Spleen (tissue), 11 donors: Measurements from ENCODE around the gene TMCO4. TPM values are rescaled to one million over a fixed set of nuclear protein-coding genes. Genes with fewer than 3 reads are reported as not detected.

Experiments used
- DNase-seq: peaks from one replicate; pipeline ENCODE4 v3.0.0-alpha.2; 2020
- H3K27ac ChIP-seq, 8 donors: fragments of 200-600 bp; sonication (generic) in 7 of 8; 1 replicate in 4 of 8; 2 replicates in 4 of 8; pipeline versions ENCODE4 v1.5.0 to v1.8.0; 2016 to 2021; ENCODE audit warnings: inconsistent platforms in 4 of 8, mild to moderate bottlenecking in 4 of 8, moderate library complexity in 1 of 8
- H3K27me3 ChIP-seq, 7 donors: fragments of 200-600 bp; sonication (generic) in 6 of 7; replicated peaks in 1 of 7; 1 replicate in 4 of 7; 2 replicates in 3 of 7; pipeline versions ENCODE4 v1.5.0 to v1.8.0; 2016 to 2021; ENCODE audit warnings: inconsistent platforms in 3 of 7, mild to moderate bottlenecking in 1 of 7
- H3K36me3 ChIP-seq, 6 donors: fragments of 200-600 bp; sonication (generic) in 5 of 6; 1 replicate in 4 of 6; 2 replicates in 2 of 6; pipeline versions ENCODE4 v1.5.0 to v1.8.0; 2016 to 2021; ENCODE audit warnings: inconsistent platforms in 2 of 6
- H3K4me1 ChIP-seq, 6 donors: fragments of 200-600 bp; sonication (generic) in 5 of 6; 1 replicate in 3 of 6; 2 replicates in 3 of 6; pipeline versions ENCODE4 v1.5.0 to v1.8.0; 2016 to 2021; ENCODE audit warnings: inconsistent platforms in 3 of 6
- H3K4me3 ChIP-seq, 8 donors: fragments of 200-600 bp; sonication (generic) in 7 of 8; 1 replicate in 4 of 8; 2 replicates in 4 of 8; pipeline versions ENCODE4 v1.5.0 to v1.8.0; 2016 to 2021; ENCODE audit warnings: inconsistent platforms in 4 of 8, mild to moderate bottlenecking in 4 of 8, moderate library complexity in 2 of 8
- H3K9me3 ChIP-seq, 8 donors: fragments of 200-600 bp; sonication (generic) in 7 of 8; 1 replicate in 4 of 8; 2 replicates in 4 of 8; pipeline versions ENCODE4 v1.5.0 to v1.8.0; 2016 to 2021; ENCODE audit warnings: inconsistent platforms in 4 of 8
- POLR2A ChIP-seq, 3 donors: fragments of 450-650 bp; IDR thresholded peaks; one replicate each; pipeline ENCODE4 v1.5.1; 2017; ENCODE audit warnings: antibody characterized with exemption in 3 of 3, mild to moderate bottlenecking in 1 of 3
- POLR2AphosphoS5 ChIP-seq, 3 donors: sonication (generic); formaldehyde crosslinking; IDR thresholded peaks; one replicate each; pipeline ENCODE4 v1.5.1; 2017; ENCODE audit warnings: antibody characterized with exemption in 3 of 3
- WGBS, 5 donors: extraction: QIAGEN DNeasy Blood & Tissue Kit in 3 of 5; methylation state at CpG; one replicate each; pipeline versions ENCODE4 v1.1.5 to v1.1.7; 2013 to 2018; 5-methylcytosine and 5-hydroxymethylcytosine counted together
- intact Hi-C: fragments of 100-400 bp; cut with DNase I; formaldehyde crosslinking; loops from one replicate; pipeline ENCODE4 v1.15.0; 2023; ENCODE audit warnings: low total_unique reads
- polyA plus RNA-seq, 3 donors: library from polyadenylated mRNA; stranded (reverse); fragments of 200-250 nt; gene quantifications; one replicate each; pipeline ENCODE4 v1.2.1, GENCODE V29; 2013
- total RNA-seq, 7 donors: library from RNA; depleted of rRNA in 3 of 7; stranded (reverse); fragments of >200 nt in 3 of 7; fragmentation: NEBNext Ultra II Directional in 4 of 7; extraction: Animal tissue kit (Norgen Biotek cat#: 25700) in 4 of 7; gene quantifications; one replicate each; pipeline versions ENCODE4 v1.1.0 to v1.2.1, GENCODE V29; 2016 to 2021
- TF ChIP-seq, protein P1 (sequence below), 11 experiments: fragments of 200-600 bp in 7 of 11; fragments of 450-650 bp in 4 of 11; sonication (generic) in 4 of 11; IDR thresholded peaks in 8 of 11; conservative IDR thresholded peaks in 3 of 11; 1 replicate in 7 of 11; 2 replicates in 4 of 11; pipeline versions ENCODE4 v1.4.0 to v1.8.0; 2016 to 2021; ENCODE audit warnings: antibody characterized with exemption in 11 of 11, inconsistent platforms in 4 of 11, mild to moderate bottlenecking in 1 of 11
- donor health status: healthy with polysubstance abuse.
- donor health status: DM: no; HTN: no; CAD: no; lungs with moderate emphysema.
- donor health status: DM: no; HTN: no; CAD: no.
- donor health status: Bipolar disorder and iron deficiency.
- donor health status: healthy.
- donor health status: DM: no; HTN: no; CAD: no.
- donor health status: DM: yes; HTN: yes; CAD: no.

TMCO4 gene
- total and polyA plus RNA-seq, 10 donors: 15.4 to 40.8 (median 27.2) TPM

DNA sequence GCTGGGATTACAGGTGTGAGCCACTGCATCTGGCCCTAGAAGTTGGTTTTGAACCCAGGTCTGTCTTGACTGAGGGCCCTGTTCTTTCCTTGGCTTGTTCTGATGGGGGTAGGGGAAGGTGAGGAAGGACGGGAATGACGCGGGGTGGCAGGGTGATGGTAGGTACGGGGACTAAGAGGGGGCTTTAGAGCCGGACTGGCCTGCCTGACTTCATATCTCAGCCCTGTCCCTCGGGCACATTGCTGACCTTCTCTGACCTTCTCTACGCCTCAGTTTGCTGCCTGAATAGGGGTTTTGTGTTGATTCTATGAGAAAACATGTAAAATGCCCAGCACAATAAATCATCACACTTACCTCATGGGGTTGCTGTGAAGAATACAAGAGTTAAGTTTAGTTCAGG lies 8.6 kb upstream of the TMCO4 start:
- Histone ChIP-seq H3K4me3 (no peak overlapping the region), H3K9me3 (no peaks in the 10 kb centered on the region), H3K27me3 (no peaks in the 10 kb centered on the region), H3K36me3 (no peaks in the 10 kb centered on the region), H3K4me1 (peaks cover 0 to 15% (median 0%) of the 10 kb centered on the region in 6 donors), H3K27ac (no peak overlapping the region)
- DNase-seq: no peak
- WGBS, 5 donors: 91 to 95% (median 91%) methylated on average over 7 of the region's 7 CpGs
- TF ChIP-seq POLR2A (IDR thresholded peaks at IDR 0.05): no peak
- TF ChIP-seq, protein P1, sequence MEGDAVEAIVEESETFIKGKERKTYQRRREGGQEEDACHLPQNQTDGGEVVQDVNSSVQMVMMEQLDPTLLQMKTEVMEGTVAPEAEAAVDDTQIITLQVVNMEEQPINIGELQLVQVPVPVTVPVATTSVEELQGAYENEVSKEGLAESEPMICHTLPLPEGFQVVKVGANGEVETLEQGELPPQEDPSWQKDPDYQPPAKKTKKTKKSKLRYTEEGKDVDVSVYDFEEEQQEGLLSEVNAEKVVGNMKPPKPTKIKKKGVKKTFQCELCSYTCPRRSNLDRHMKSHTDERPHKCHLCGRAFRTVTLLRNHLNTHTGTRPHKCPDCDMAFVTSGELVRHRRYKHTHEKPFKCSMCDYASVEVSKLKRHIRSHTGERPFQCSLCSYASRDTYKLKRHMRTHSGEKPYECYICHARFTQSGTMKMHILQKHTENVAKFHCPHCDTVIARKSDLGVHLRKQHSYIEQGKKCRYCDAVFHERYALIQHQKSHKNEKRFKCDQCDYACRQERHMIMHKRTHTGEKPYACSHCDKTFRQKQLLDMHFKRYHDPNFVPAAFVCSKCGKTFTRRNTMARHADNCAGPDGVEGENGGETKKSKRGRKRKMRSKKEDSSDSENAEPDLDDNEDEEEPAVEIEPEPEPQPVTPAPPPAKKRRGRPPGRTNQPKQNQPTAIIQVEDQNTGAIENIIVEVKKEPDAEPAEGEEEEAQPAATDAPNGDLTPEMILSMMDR (IDR thresholded peaks at IDR 0.05 in 8 of 11, conservative IDR thresholded peaks at IDR 0.05 in 3 of 11): no peak
- TF ChIP-seq POLR2AphosphoS5 (IDR thresholded peaks at IDR 0.05): no peak
- intact Hi-C loops: no loop called here

DNA sequence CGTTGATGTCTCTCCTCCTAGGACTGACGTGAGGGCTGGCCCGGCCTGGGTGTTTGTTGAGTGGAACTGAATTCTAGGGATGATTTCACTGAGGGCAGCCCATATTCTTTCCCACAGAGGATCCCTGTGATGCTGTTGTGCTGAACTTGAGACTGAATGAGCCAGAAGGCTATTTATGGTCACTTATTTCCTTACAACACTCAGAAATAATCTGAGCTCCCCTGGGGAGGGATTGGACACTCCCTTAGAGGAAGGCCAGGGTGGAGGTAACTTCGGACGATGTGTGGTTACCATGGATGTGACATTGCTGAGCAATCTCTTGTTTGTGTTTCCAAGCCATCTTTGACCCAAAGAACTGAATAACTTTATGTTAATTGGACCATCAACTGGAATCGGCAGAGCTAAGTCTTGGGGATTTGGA lies 5.1 kb upstream of the TMCO4 start:
- WGBS, 5 donors: 85 to 91% (median 87%) methylated on average over 6 of the region's 6 CpGs
- Histone ChIP-seq H3K9me3 (no peaks in the 10 kb centered on the region), H3K27ac (no peak overlapping the region), H3K4me1 (peaks cover 4 to 12% (median 12%) of the 10 kb centered on the region in 6 donors), H3K4me3 (no peak overlapping the region), H3K27me3 (no peaks in the 10 kb centered on the region), H3K36me3 (no peaks in the 10 kb centered on the region)
- TF ChIP-seq POLR2A (IDR thresholded peaks at IDR 0.05) (no peak), POLR2AphosphoS5 (IDR thresholded peaks at IDR 0.05) (no peak)
- TF ChIP-seq, protein P1 (IDR thresholded peaks at IDR 0.05 in 8 of 11, conservative IDR thresholded peaks at IDR 0.05 in 3 of 11): no peak
- intact Hi-C loops: no loop called here
- no peak for DNase-seq

DNA sequence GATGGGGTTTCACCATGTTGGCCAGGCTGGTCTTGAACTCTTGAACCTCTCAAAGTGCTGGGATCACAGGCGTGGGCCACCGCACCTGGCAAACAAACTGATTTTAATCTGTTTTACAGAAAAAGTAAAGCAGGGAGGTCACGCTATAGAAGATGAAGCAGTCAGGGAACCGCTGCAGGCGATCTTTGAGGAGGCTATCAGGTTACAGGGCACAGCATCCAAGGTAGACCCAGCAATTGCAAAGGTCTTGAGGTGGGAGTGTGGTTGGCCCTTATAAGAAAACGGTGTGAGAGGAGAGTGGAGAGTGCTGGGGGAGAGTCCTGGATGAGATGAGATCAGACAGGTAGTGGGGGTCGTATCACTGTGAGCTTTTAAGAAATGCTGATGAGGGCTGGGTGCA lies 2.6 kb upstream of the TMCO4 start:
- TF ChIP-seq, protein P1 (IDR thresholded peaks at IDR 0.05 in 8 of 11, conservative IDR thresholded peaks at IDR 0.05 in 3 of 11): no peak
- no peak for TF ChIP-seq POLR2AphosphoS5 (IDR thresholded peaks at IDR 0.05)
- no peak for TF ChIP-seq POLR2A (IDR thresholded peaks at IDR 0.05)

DNA sequence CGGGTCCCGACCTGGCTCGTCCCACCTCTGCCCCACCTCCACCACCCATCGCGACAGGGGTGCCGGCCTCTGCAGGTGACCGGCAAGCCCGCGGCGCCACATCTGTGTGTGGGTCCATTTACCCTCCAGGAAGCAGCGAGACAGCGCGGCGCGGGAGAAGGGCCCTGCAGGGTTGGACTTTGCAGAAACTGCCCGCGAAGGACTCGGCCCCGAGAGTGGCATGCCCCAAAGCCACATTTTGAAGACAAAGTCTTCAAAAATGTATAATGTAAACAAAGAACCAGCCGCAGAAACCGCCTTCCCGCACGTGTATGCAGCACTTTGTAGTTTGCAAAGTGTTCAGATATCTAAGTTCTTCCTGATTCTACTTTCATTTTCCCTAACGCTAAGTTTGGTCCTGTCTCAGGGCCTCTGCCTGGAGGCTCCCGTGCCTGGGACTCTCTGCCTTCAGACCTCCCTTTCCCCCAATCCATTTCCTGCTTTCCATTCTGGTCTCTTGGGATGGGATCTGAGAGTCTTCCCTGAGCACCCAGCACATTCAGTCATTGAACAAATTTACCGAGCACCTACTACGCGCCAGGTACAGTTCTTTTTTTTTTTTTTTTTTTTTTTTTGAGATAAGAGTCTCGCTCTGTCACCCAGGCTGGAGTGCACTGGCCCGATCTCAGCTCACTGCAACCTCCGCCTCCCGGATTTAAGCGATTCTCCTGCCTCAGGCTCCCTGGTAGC lies 524 bp upstream of the TMCO4 start:
- Histone ChIP-seq H3K27me3 (no peaks in the 10 kb centered on the region), H3K36me3 (peaks cover 0 to 17% (median 0%) of the 10 kb centered on the region in 6 donors), H3K4me3 (peak overlapping the region; percentile 72 to 93 (median 80)), H3K27ac (peak overlapping the region; percentile 24 to 93 (median 89)), H3K4me1 (peaks cover 9 to 35% (median 25%) of the 10 kb centered on the region in 6 donors), H3K9me3 (no peaks in the 10 kb centered on the region)
- TF ChIP-seq, protein P1 (IDR thresholded peaks at IDR 0.05 in 8 of 11, conservative IDR thresholded peaks at IDR 0.05 in 3 of 11): no peak
- no peak for TF ChIP-seq POLR2A (IDR thresholded peaks at IDR 0.05)
- no peak for TF ChIP-seq POLR2AphosphoS5 (IDR thresholded peaks at IDR 0.05)
- intact Hi-C loops: no loop called here
- peak; percentile 89 for DNase-seq
- 20 to 30% (median 22%) methylated on average over 21 to 33 of the region's 33 CpGs for WGBS, 5 donors

More for the DNA sequence above, 2.6 kb upstream of the TMCO4 start:
- Histone ChIP-seq H3K36me3 (peaks cover 0 to 3% (median 0%) of the 10 kb centered on the region in 6 donors), H3K27ac (no peak overlapping the region), H3K27me3 (no peaks in the 10 kb centered on the region), H3K4me3 (no peak overlapping the region), H3K9me3 (no peaks in the 10 kb centered on the region), H3K4me1 (peaks cover 9 to 30% (median 25%) of the 10 kb centered on the region in 6 donors)
- WGBS, 5 donors: 77 to 85% (median 80%) methylated on average over 7 of the region's 7 CpGs
- intact Hi-C loops: no loop called here
- no peak for DNase-seq
